A673 (cell line): ENCODE results near the gene GPR3. TPM values are rescaled to one million over a fixed set of nuclear protein-coding genes. Genes with fewer than 3 reads are reported as not detected.

Experiments
- BruUV-seq: library from RNA; stranded (reverse); fragments of 400-500 nt; replicated peaks from 2 replicates; lab custom pipeline; 2021; lab: Mats Ljungman, UMichigan
- CTCF ChIA-PET: fragments of 300-600 bp; sonication (Branson Sonifier 250); formaldehyde crosslinking; loops from one replicate; lab custom pipeline; 2022; ENCODE audit warnings: antibody characterized with exemption; lab: Charles Lee
- POLR2A ChIA-PET: fragments of 300-600 bp; sonication (Branson Sonifier 250); formaldehyde crosslinking; loops from one replicate; lab custom pipeline; 2022; ENCODE audit warnings: antibody characterized with exemption; ENCODE audit not compliant: low non-redundant PET; lab: Charles Lee
- DNase-seq: peaks from one replicate; pipeline ENCODE4 v3.0.0-alpha.2; 2015; ENCODE audit warnings: low spot score
- H3K27ac ChIP-seq: fragments of 200-600 bp; sonication (generic); 2 replicates; pipeline ENCODE4 v1.5.1; 2016; ENCODE audit warnings: mixed run types, low read depth, mild to moderate bottlenecking, mixed read lengths, antibody characterized with exemption, low read length; ENCODE audit not compliant: poor library complexity, severe bottlenecking
- H3K27me3 ChIP-seq: fragments of 200-600 bp; sonication (generic); replicated peaks from 2 replicates; pipeline ENCODE4 v1.6.1; 2017; ENCODE audit warnings: mixed run types, low read depth, mild to moderate bottlenecking, mixed read lengths, antibody characterized with exemption, low read length; ENCODE audit not compliant: insufficient read depth, poor library complexity
- H3K36me3 ChIP-seq: fragments of 200-600 bp; sonication (generic); 2 replicates; pipeline ENCODE4 v1.6.1; 2016; ENCODE audit warnings: mixed run types, mild to moderate bottlenecking, mixed read lengths, antibody characterized with exemption, low read length; ENCODE audit not compliant: insufficient read depth, poor library complexity, severe bottlenecking
- H3K4me1 ChIP-seq: fragments of 200-600 bp; sonication (generic); 2 replicates; pipeline ENCODE4 v1.6.1; 2017; ENCODE audit warnings: mixed run types, mild to moderate bottlenecking, mixed read lengths, antibody characterized with exemption, low read length; ENCODE audit not compliant: insufficient read depth, poor library complexity, severe bottlenecking
- H3K4me3 ChIP-seq: fragments of 200-600 bp; sonication (generic); 2 replicates; pipeline ENCODE4 v1.5.1; 2016; ENCODE audit warnings: low read depth, mixed run types, mild to moderate bottlenecking, mixed read lengths, low read length; ENCODE audit not compliant: poor library complexity, severe bottlenecking
- H3K9me3 ChIP-seq: fragments of 200-600 bp; sonication (generic); 2 replicates; pipeline ENCODE4 v1.6.1; 2016; ENCODE audit warnings: mixed run types, low read depth, mild to moderate bottlenecking, mixed read lengths, antibody characterized with exemption, low read length; ENCODE audit not compliant: poor library complexity, severe bottlenecking
- CTCF ChIP-seq: fragments of 300-800, 200-600 bp; sonication (generic); conservative IDR thresholded peaks from 2 replicates; pipeline ENCODE4 v1.5.1; 2017; ENCODE audit warnings: low read depth, mild to moderate bottlenecking, antibody characterized with exemption, low read length, moderate library complexity, mixed read lengths
- EZH2 ChIP-seq: fragments of 200-600 bp; sonication (generic); IDR thresholded peaks from 2 replicates; pipeline ENCODE4 v1.6.1; 2017; ENCODE audit warnings: borderline replicate concordance, low read depth, mild to moderate bottlenecking, mixed read lengths, antibody characterized with exemption, low read length; ENCODE audit not compliant: poor library complexity, severe bottlenecking
- intact Hi-C: fragments of 100-400 bp; cut with micrococcal nuclease; formaldehyde crosslinking; loops from one replicate; pipeline ENCODE4 v1.10.0; 2022; ENCODE audit not compliant: unreplicated experiment
- total RNA-seq: library from RNA; stranded (reverse); gene quantifications from 2 replicates; pipeline ENCODE4 v1.2.3, GENCODE V29; 2021

GPR3 gene
- total RNA-seq, 1 experiment from 2014 or later: 4.9 TPM

DNA sequence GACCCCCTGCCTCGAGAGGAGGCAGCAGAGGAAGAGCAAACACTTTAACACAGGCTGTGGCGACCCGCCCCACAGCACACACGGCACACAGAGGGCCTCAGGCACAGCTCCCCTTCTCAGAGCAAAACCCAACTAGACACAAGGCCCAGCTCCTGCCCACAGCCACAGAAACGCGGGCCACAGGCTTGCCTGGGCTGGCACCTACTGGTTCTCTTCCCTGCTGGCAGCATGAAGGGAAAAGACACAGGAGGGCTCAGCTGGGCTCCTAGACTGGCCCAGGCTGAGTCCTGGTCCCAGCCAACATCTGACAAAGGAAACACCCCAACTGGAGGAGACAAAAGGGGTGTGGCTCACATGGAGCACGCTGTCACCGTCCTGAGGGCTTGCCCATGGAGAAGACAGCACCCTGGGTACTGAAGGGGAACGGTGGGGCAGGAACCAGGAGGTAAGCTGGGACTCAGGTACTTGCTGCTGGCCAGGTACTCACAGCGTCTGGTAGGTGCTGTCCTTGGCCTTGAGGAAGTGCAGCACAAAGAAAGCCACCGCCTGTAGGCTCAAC lies 12.8 kb upstream of the GPR3 start:
- POLR2A ChIA-PET: no interaction called here
- no peak for DNase-seq
- H3K4me1 ChIP-seq: no peaks in the 10 kb centered on the region
- BruUV-seq: no TSS peak
- H3K4me3 ChIP-seq: no peak overlapping the region
- TF ChIP-seq EZH2 (no peak), CTCF (no peak)
- no peak overlapping the region for H3K27ac ChIP-seq
- H3K9me3 ChIP-seq: no peaks in the 10 kb centered on the region
- H3K36me3 ChIP-seq: no peaks in the 10 kb centered on the region
- CTCF ChIA-PET: no interaction called here
- no peaks in the 10 kb centered on the region for H3K27me3 ChIP-seq
- intact Hi-C loops: no loop called here

DNA sequence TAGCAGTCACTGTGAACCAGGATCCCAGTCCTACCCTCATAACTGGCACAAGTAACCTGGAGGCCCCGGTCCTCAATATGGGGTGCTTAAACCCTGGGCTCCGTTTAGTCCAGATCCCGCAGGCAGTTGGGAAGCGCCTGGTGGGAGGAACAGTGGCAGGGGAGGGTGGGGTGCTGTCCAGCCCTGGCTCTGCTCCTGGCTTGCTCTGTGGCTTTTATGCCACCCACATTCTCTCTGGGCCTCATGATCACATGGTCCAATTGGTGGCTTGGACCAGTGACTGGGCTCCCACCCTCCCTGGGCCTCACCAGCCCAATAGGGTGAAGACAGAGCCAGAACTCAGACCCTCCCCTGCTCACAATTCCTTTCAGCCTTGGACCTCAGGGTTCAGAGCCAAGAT lies 12.2 kb upstream of the GPR3 start:
- intact Hi-C loops: no loop called here
- DNase-seq: no peak
- Histone ChIP-seq H3K4me1 (no peaks in the 10 kb centered on the region), H3K9me3 (no peaks in the 10 kb centered on the region), H3K4me3 (no peak overlapping the region), H3K27ac (no peak overlapping the region), H3K27me3 (no peaks in the 10 kb centered on the region), H3K36me3 (no peaks in the 10 kb centered on the region)
- CTCF ChIA-PET: no interaction called here
- POLR2A ChIA-PET: no interaction called here
- BruUV-seq: no TSS peak
- TF ChIP-seq EZH2 (no peak), CTCF (no peak)

DNA sequence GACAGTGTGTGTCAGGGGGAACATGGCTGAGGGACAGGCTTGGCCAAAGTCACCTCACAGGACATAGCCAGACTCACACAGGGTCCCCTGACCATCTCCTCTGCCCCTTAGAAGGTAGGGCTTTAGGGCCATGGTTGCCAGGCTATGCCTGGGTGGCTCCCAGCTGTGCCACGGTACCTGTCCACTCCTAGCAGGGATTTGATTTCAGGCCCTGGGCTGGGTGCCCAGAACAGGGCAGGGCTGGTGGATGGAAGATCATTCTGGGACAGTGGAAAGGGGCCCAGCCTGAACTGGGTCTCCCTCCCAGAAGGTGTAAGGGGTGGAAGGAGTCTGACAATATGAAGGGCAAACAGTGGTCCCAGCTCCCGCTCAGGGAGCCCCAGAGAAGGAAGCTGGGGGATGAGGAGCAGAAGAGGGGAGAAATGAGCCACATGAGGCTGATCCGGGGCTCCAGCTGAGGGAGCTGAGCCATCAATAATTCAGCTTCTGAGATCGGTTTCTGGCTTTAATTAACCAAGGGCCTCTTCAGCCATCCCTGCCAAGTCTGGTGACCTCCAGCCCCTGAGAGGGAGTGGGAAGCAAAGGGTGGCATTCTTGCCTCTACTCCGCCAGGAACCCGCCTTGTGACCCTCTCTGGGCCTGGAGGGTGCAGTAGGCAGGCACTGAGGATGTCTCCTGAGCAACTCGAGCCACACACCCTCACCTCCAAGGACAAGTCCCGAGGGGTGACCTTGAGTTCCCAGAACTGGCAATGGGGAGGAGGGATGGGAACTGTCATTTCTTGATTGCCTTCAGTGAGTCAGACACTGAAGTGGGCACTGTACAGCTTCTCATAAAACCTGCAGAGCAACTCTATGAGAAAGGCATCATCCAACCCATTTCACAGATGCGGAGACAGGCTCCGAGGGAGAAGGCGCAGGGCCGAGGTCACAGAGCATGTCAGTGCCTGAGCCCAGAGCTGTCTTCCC lies 11.4 kb upstream of the GPR3 start:
- no peak overlapping the region for H3K27ac ChIP-seq
- BruUV-seq: no TSS peak
- intact Hi-C loops: no loop called here
- no peaks in the 10 kb centered on the region for H3K27me3 ChIP-seq
- DNase-seq: no peak
- H3K36me3 ChIP-seq: no peaks in the 10 kb centered on the region
- H3K4me3 ChIP-seq: no peak overlapping the region
- ChIA-PET CTCF (no interaction called here), POLR2A (no interaction called here)
- H3K4me1 ChIP-seq: no peaks in the 10 kb centered on the region
- TF ChIP-seq EZH2 (no peak), CTCF (no peak)
- no peaks in the 10 kb centered on the region for H3K9me3 ChIP-seq
